Parathyroid adenoma (tissue), 2 donors: ENCODE data around the gene SASH1.
A peak's percentile ranks its signal among the peaks of the same experiment; 100 is the strongest.

Source experiments
- H2AFZ ChIP-seq: fragments of 300-600 bp; sonication (generic); one replicate; pipeline ENCODE4 v1.7.0; 2017; ENCODE audit warnings: antibody characterized with exemption, mild to moderate bottlenecking
- H3K27ac ChIP-seq: fragments of 300-600 bp; sonication (generic); one replicate; pipeline ENCODE4 v1.7.0; 2017
- H3K27me3 ChIP-seq: fragments of 300-600 bp; sonication (generic); one replicate; pipeline ENCODE4 v1.7.0; 2017; ENCODE audit warnings: low read length; ENCODE audit not compliant: control insufficient read depth, insufficient read depth
- H3K36me3 ChIP-seq: fragments of 300-600 bp; sonication (generic); one replicate; pipeline ENCODE4 v1.7.0; 2017; ENCODE audit warnings: low read length; ENCODE audit not compliant: control insufficient read depth, insufficient read depth
- H3K4me1 ChIP-seq: fragments of 300-600 bp; sonication (generic); one replicate; pipeline ENCODE4 v1.7.0; 2017; ENCODE audit warnings: control low read depth
- H3K4me2 ChIP-seq: fragments of 300-600 bp; sonication (generic); one replicate; pipeline ENCODE4 v1.7.0; 2017; ENCODE audit warnings: low read length
- H3K4me3 ChIP-seq: fragments of 300-600 bp; sonication (generic); one replicate; pipeline ENCODE4 v1.7.0; 2017; ENCODE audit warnings: low read depth, low read length
- H3K79me2 ChIP-seq: fragments of 300-600 bp; sonication (generic); one replicate; pipeline ENCODE4 v1.7.0; 2017; ENCODE audit warnings: control low read depth
- H3K9ac ChIP-seq: fragments of 300-600 bp; sonication (generic); one replicate; pipeline ENCODE4 v1.7.0; 2017; ENCODE audit warnings: mild to moderate bottlenecking
- H3K9me3 ChIP-seq: fragments of 300-600 bp; sonication (generic); one replicate; pipeline ENCODE4 v1.7.0; 2017; ENCODE audit warnings: low read length; ENCODE audit not compliant: control insufficient read depth
- TF ChIP-seq, protein P1 (sequence below): fragments of 300-600 bp; sonication (generic); IDR thresholded peaks from one replicate; pipeline ENCODE4 v1.7.0; 2017; ENCODE audit warnings: antibody characterized with exemption, mild to moderate bottlenecking
- donor health status: primary hyperparathyroidism.

The SASH1 gene

DNA sequence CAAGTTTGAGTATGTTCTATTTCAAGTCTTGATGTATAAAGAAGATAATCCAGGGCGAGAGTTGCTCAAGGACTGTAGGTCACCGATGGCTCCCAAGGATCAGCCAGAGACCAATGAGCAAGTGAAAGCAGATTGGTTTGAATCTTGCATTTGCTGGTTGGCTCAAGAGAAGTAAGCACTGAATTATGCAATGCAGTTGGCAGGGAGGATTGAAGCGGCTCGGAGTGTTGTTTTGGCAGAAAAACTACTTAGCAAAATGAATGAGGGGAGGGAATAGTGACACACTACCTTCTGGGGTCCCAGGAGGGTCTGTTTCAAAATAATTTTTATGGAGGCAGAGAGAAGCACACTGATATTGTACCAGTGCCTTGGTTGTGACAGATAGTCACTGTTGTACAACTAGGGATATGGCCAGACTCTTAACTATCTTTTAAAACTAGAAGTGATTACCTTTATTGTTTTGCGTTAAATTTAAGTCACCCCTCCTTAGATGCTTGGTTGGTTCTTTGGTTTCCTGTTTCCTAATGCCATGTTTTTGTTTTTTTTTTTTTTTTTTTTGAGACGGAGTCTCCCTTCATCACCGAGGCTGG is 15.7 kb downstream of the SASH1 start:
- Histone ChIP-seq H3K4me2 (no peak overlapping the region), H3K9ac (no peak overlapping the region), H2AFZ (no peak overlapping the region), H3K4me1 (no peaks in the 10 kb centered on the region), H3K27me3 (no peaks in the 10 kb centered on the region), H3K4me3 (no peak overlapping the region), H3K9me3 (no peaks in the 10 kb centered on the region), H3K36me3 (no peaks in the 10 kb centered on the region), H3K27ac (no peak overlapping the region), H3K79me2 (no peaks in the 10 kb centered on the region)
- TF ChIP-seq, protein P1, sequence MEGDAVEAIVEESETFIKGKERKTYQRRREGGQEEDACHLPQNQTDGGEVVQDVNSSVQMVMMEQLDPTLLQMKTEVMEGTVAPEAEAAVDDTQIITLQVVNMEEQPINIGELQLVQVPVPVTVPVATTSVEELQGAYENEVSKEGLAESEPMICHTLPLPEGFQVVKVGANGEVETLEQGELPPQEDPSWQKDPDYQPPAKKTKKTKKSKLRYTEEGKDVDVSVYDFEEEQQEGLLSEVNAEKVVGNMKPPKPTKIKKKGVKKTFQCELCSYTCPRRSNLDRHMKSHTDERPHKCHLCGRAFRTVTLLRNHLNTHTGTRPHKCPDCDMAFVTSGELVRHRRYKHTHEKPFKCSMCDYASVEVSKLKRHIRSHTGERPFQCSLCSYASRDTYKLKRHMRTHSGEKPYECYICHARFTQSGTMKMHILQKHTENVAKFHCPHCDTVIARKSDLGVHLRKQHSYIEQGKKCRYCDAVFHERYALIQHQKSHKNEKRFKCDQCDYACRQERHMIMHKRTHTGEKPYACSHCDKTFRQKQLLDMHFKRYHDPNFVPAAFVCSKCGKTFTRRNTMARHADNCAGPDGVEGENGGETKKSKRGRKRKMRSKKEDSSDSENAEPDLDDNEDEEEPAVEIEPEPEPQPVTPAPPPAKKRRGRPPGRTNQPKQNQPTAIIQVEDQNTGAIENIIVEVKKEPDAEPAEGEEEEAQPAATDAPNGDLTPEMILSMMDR = no peak

DNA sequence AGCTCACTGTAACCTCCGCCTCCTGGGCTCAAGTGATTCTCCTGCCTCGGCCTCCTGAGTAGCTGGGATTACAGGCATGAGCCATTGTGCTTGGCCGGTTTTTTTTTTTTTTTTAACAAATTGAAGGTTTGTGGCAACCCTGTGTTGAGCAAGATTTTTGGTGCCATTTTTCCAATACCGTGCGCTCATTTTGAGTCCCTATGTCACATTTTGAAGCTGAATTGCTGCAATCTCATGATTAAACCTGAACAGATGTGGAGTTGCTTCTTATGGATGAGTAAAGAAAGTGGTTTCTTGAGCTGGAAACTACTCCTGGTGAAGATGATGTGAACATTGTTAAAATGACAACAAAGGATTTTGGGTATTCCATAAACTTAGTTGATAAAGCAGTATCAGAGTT is 16.6 kb downstream of the SASH1 start:
- no peaks in the 10 kb centered on the region for H3K9me3 ChIP-seq
- H3K4me2 ChIP-seq = no peak overlapping the region
- H3K4me3 ChIP-seq = no peak overlapping the region
- no peaks in the 10 kb centered on the region for H3K4me1 ChIP-seq
- TF ChIP-seq, protein P1 = no peak
- no peaks in the 10 kb centered on the region for H3K79me2 ChIP-seq
- H3K27me3 ChIP-seq = no peaks in the 10 kb centered on the region
- H2AFZ ChIP-seq = no peak overlapping the region
- H3K27ac ChIP-seq = no peak overlapping the region
- no peaks in the 10 kb centered on the region for H3K36me3 ChIP-seq
- no peak overlapping the region for H3K9ac ChIP-seq

DNA sequence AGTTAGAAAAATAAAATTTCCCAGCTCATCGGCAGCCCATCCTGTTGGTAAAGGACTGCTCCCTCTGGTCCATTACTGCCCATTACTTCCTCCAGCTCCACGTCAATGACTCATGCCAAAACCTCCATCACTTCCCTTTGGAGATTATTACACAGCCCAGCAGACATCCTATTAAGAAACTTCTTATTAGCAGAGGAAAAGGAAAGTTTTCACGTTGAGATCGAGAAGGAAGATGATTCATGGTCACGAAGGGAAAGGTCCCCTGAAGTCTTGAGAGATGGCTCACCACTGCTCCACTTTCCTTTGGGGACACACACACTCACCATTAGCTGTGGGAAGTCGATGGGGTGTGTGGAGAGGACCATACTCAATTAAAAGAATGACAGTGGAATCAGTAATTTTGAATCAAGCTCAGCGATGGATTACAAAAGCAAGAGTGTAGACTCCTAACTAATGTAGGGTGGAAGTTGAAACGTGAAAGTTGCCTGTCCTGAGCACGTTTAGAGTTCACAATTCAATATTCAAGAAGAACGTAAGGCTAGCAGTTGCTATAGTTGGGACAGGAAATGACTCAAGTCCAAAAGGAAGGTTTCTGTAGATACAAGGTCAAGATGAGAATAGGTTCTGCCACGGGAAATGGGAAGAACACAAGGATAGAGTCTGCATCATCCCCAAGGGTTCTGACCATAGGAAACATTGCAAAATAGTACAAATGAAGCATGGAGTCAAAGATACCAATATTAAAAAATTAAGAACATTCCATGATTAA is 21.6 kb downstream of the SASH1 start:
- H3K36me3 ChIP-seq = no peaks in the 10 kb centered on the region

DNA sequence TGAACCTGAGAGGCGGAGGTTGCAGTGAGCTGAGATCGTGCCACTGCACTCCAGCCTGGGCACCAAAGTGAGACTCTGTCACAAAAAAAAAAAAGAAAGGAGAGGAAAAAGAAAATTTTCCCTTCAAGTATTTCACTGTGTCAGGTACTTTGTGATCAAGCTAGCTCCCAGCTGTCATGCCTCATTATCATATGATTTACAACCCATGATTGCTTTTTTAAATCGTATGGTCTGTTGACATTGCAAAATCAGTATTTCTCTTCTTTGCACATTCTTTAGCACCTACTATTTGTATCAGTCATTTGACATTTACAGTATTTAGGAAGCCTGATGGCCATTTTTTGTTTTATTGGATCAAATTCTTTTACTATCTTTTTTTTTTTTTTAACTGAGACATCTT is 22.4 kb downstream of the SASH1 start:
- TF ChIP-seq, protein P1 = no peak
- no peak overlapping the region for H3K4me2 ChIP-seq
- no peak overlapping the region for H3K9ac ChIP-seq
- no peaks in the 10 kb centered on the region for H3K79me2 ChIP-seq
- no peaks in the 10 kb centered on the region for H3K36me3 ChIP-seq
- H3K4me1 ChIP-seq = no peaks in the 10 kb centered on the region
- H2AFZ ChIP-seq = no peak overlapping the region
- H3K4me3 ChIP-seq = no peak overlapping the region
- peak overlapping the region; percentile 52 for H3K27ac ChIP-seq
- H3K9me3 ChIP-seq = no peaks in the 10 kb centered on the region
- no peaks in the 10 kb centered on the region for H3K27me3 ChIP-seq

More for the DNA sequence above, 21.6 kb downstream of the SASH1 start:
- TF ChIP-seq, protein P1 = no peak
- Histone ChIP-seq H3K79me2 (no peaks in the 10 kb centered on the region), H3K27me3 (no peaks in the 10 kb centered on the region), H3K4me2 (no peak overlapping the region), H2AFZ (no peak overlapping the region), H3K9ac (no peak overlapping the region), H3K4me1 (no peaks in the 10 kb centered on the region), H3K4me3 (no peak overlapping the region), H3K27ac (peak overlapping the region; percentile 52), H3K9me3 (no peaks in the 10 kb centered on the region)
